T-helper 1 cell treated with Interleukin-12 subunit alpha and Interleukin-12 subunit beta and Interleukin-4 antibody, amounts not matched to agents 30 ng/mL and 1 ng/mL, for 36 hours (primary cell): Measurements from ENCODE around the gene ARHGEF19. TPM values are rescaled to one million over a fixed set of nuclear protein-coding genes. Genes with fewer than 3 reads are reported as not detected.
"Not testable (repeated sequence)": the region's sequence is repeated elsewhere in the genome, so short reads cannot be mapped to it uniquely, and the experiment has no call there.

Source experiments
- intact Hi-C: fragments of 100-400 bp; cut with micrococcal nuclease; formaldehyde crosslinking; loops from one replicate; pipeline ENCODE4 v1.15.1; 2024
- total RNA-seq: library from RNA; stranded (reverse); gene quantifications from 2 replicates; pipeline ENCODE4 v1.2.3, GENCODE V29; 2022

The ARHGEF19 gene
- total RNA-seq, 1 donor from 2014 or later, result 8.2 TPM

- intact Hi-C loops, result no loop called here
Observed at GRCh38 chr1:16168622-16169360, 43.7 kb downstream of the ARHGEF19 start.

- intact Hi-C loops, result not testable (repeated sequence)
Observed at GRCh38 chr1:16168144-16168495, 44.3 kb downstream of the ARHGEF19 start.

- intact Hi-C loops, result no loop called here
Observed at GRCh38 chr1:16167331-16168143, 44.9 kb downstream of the ARHGEF19 start.

GRCh38 chr1:16166117-16166516 is 46.3 kb downstream of the ARHGEF19 start:
- intact Hi-C loops, result no loop called here

- intact Hi-C loops, result no loop called here
Observed at GRCh38 chr1:16165548-16165947, 46.9 kb downstream of the ARHGEF19 start.

- intact Hi-C loops, result no loop called here
Observed at GRCh38 chr1:16165073-16165364, 47.4 kb downstream of the ARHGEF19 start.

- intact Hi-C loops, result no loop called here
Observed at GRCh38 chr1:16164213-16165072, 48.0 kb downstream of the ARHGEF19 start.

- intact Hi-C loops, result loop anchor here (2.0 kb wide), 2 partner anchors 43 to 53 kb away; no protein-coding TSS in a partner anchor
Observed at GRCh38 chr1:16163608-16164212, 48.7 kb downstream of the ARHGEF19 start.

GRCh38 chr1:16162163-16162822 is 50.2 kb downstream of the ARHGEF19 start:
- intact Hi-C loops, result loop anchor here (2.0 kb wide), 2 partner anchors 45 to 55 kb away; no protein-coding TSS in a partner anchor

GRCh38 chr1:16161717-16162116 is 50.7 kb downstream of the ARHGEF19 start:
- intact Hi-C loops, result loop anchor here (2.0 kb wide), 2 partner anchors 45 to 55 kb away; no protein-coding TSS in a partner anchor

GRCh38 chr1:16158993-16159831 is 53.2 kb downstream of the ARHGEF19 start:
- intact Hi-C loops, result no loop called here

GRCh38 chr1:16158025-16158424 is 54.4 kb downstream of the ARHGEF19 start:
- intact Hi-C loops, result no loop called here

GRCh38 chr1:16156848-16157495 is 55.5 kb downstream of the ARHGEF19 start:
- intact Hi-C loops, result no loop called here

GRCh38 chr1:16155537-16156410 is 56.7 kb downstream of the ARHGEF19 start, which contains the start of gene EPHA2:
TSS of gene EPHA2 (minus strand) at chr1:16156069. CDS start at chr1:16155932, 137 bp downstream.
- intact Hi-C loops, result no loop called here

- intact Hi-C loops, result no loop called here
Observed at GRCh38 chr1:16153999-16154673, 58.3 kb downstream of the ARHGEF19 start.

GRCh38 chr1:16153096-16153998 is 59.1 kb downstream of the ARHGEF19 start:
- intact Hi-C loops, result no loop called here
